GM12872 (cell line): ENCODE results near the gene MYCBP.

Experiments used
- TF ChIP-seq, protein P1 (sequence below): IDR thresholded peaks from 3 replicates; pipeline ENCODE4 v1.5.1; 2011; ENCODE audit warnings: low read depth, mild to moderate bottlenecking, low read length, moderate library complexity; ENCODE audit not compliant: insufficient read depth

The MYCBP gene

DNA sequence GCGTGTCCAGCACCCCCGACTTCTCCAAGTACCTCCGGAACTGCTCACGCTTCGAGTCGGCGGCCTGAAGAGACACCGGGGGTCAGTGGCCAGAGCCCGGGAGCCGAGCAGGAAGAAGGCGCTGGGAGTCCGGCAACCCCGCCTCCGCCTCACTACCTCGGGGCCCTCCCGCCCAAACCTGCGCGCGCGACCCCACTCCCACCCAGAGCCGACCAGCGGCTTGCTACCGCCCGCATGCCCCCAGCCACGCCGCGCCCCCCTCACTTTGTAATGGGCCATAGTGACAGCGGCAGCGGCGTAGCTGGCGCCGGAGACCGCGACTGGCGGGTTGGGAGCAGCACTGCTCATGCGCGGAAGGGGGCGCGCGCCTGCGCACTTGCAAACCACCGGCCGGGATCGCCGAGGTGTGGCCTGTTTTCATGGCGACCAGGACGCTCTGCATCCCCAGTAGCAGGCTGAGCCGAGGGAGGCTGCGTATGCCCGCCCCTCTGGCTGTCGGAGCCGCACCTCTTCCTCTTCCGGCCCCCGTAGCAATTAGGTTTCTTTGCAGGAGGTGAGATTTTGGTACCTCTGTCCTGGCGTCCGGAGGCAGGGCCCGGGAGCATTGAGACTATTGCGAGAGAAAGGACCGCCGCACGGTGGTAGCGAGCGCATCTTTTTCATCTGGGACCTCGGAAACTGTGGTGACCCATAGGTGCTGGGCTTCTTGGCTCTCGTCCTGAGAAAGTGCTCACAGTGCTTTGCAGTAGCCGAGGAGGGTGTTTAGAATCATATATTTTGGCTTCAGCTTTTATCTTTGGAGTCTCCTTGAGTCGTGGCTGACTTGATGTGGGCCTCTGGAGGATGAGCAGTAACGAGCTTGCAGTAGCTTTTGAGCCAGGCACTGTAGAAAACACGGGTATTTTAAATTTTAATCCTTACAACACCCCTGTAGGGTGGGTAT is at the start of gene MYCBP:
Gene MYCBP (minus strand): TSS at position 322 of the 943 bp plus-strand sequence. CDS start 43 bp downstream, at position 279.
- TF ChIP-seq, protein P1, sequence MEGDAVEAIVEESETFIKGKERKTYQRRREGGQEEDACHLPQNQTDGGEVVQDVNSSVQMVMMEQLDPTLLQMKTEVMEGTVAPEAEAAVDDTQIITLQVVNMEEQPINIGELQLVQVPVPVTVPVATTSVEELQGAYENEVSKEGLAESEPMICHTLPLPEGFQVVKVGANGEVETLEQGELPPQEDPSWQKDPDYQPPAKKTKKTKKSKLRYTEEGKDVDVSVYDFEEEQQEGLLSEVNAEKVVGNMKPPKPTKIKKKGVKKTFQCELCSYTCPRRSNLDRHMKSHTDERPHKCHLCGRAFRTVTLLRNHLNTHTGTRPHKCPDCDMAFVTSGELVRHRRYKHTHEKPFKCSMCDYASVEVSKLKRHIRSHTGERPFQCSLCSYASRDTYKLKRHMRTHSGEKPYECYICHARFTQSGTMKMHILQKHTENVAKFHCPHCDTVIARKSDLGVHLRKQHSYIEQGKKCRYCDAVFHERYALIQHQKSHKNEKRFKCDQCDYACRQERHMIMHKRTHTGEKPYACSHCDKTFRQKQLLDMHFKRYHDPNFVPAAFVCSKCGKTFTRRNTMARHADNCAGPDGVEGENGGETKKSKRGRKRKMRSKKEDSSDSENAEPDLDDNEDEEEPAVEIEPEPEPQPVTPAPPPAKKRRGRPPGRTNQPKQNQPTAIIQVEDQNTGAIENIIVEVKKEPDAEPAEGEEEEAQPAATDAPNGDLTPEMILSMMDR, result no peak

- TF ChIP-seq, protein P1, result no peak
Measured at GRCh38 chr1:38919130-38919529, 46.0 kb upstream of the MYCBP start.

GRCh38 chr1:38918568-38918967 is 45.4 kb upstream of the MYCBP start:
- TF ChIP-seq, protein P1, result no peak

DNA sequence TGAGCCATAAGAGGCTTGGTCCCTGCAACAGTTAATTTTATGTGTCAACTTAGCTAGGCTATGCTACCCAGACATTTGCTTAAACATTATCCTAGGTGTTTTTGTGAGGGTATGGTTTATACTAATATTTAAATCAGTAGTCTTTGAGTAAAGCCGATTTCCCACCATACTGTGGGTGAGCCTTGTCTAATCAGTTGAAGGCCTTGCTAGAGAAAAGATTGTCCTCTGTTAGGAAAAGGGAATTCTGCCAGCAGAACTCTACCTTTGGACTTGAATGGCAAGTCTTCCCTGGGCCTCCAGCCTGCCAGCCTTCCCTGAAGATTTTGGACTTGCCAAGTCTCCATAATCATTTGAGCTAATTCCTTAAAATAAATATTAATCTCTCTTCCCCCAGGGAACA is 44.6 kb upstream of the MYCBP start:
- TF ChIP-seq, protein P1, result no peak

- TF ChIP-seq, protein P1, result no peak
Measured at GRCh38 chr1:38917337-38917736, 44.2 kb upstream of the MYCBP start.

GRCh38 chr1:38915352-38915948 is 42.3 kb upstream of the MYCBP start:
- TF ChIP-seq, protein P1, result no peak

DNA sequence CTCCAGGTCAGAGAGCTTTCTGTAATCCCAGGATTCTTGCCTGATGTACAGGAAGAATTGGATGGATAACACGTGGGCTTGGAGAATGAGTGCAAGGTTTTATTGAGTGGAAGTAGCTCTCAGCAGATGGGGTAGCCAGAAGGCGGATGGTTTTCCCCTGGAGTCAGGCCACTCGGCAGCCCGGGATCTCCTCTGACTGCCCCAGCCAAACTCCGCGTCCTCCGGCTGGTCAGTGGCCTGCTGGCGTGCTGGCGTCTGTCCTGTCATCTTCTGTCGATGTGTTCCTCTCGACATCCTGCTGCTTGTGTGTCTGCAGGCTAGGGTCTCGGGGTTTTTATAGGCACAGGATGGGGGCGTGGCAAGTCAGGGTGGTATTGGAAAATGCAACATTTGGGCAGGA is 35.7 kb upstream of the MYCBP start:
- TF ChIP-seq, protein P1, result no peak
